Measurements from ENCODE around the gene RACK1. TPM values are rescaled to one million over a fixed set of nuclear protein-coding genes. Genes with fewer than 3 reads are reported as not detected.

RACK1 gene
- total and polyA plus RNA-seq, 2 of the 8 experiments (the other 6 are each of a cell fraction or from before 2014, with no cell fraction given), result 2,589 to 7,971 TPM

GRCh38 chr5:181199881-181200638, 43.6 kb downstream of the RACK1 start (continued):
- TF ChIP-seq HDAC2 (IDR thresholded peaks at IDR 0.05; ENCODE audit: borderline replicate concordance in 1 of 2, low read depth in 2 of 2, low read length in 2 of 2), result no peak
- TF ChIP-seq CREB1 (IDR thresholded peaks at IDR 0.05), result no peak
- TF ChIP-seq RAD21 (IDR thresholded peaks at IDR 0.05 in 1 of 2, conservative IDR thresholded peaks at IDR 0.05 in 1 of 2; ENCODE audit: low read depth in 2 of 2, low read length in 2 of 2), result no peak
- no peak for TF ChIP-seq CTBP2 (IDR thresholded peaks at IDR 0.05; ENCODE audit: borderline replicate concordance, insufficient read depth, insufficient read length, low read length)
- no peak for TF ChIP-seq CHD1 (IDR thresholded peaks at IDR 0.05; ENCODE audit: low read depth, low read length)
- TF ChIP-seq POU5F1 (IDR thresholded peaks at IDR 0.05; ENCODE audit: low read depth, low read length), result no peak
